ENCODE data around the gene ASNS.

Gene ASNS

DNA sequence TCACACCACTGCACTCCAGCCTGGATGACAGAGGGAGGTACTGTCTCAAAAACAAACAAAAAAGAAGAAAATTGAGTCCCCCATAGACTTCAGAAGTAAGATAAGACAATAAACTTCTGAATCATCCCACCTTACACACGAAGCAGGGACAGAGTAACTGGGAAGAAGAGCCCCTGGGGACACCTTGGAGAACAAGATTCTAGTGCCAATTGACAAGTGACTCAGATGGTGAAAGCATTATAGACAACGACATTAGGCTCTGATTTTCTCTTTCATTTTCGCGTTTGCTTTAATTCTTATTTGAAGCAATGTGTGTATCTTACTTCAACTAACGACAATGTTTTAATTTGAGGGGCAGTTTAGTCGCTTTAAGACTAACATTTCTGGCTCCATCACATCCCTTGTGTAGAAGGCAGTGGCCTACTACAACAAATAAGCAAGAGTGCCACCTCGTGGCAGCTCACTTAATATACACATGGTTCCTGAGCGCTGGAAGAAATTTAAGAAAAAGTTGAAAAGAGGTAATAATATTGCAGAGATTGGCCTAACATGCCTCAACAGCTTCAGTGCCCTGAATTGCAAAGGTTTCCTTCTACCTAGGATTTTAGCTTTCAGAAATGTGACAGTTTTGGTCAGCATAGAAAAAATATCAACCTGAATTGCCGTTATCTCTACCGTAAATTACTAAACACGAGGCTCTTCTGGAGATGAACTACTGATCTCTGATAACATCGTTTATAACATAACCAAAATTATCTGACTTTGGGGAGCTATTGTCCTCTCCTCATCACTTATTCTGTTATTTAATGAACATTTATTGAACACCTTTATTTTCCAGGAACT lies 36.7 kb downstream of the ASNS start:
- DNase-seq: no peak

DNA sequence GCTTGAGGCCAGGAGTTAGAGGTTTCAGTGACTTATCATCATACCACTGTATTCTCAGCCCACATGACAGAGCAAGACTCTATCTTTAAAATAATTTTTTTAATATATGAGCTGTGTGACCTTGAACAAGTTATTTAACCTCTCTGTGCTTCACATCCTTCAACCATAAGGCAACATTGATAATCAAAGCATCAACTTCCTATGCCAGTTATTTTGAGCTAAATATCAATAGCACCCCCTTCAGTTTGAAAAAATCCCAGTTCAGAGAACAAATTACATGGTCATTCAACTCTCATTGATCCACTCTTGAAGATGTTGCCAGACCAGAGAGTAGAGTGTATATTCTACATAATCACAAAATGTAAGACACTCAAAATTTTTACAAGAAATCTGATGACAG lies 53.0 kb downstream of the ASNS start:
- no peak for DNase-seq

DNA sequence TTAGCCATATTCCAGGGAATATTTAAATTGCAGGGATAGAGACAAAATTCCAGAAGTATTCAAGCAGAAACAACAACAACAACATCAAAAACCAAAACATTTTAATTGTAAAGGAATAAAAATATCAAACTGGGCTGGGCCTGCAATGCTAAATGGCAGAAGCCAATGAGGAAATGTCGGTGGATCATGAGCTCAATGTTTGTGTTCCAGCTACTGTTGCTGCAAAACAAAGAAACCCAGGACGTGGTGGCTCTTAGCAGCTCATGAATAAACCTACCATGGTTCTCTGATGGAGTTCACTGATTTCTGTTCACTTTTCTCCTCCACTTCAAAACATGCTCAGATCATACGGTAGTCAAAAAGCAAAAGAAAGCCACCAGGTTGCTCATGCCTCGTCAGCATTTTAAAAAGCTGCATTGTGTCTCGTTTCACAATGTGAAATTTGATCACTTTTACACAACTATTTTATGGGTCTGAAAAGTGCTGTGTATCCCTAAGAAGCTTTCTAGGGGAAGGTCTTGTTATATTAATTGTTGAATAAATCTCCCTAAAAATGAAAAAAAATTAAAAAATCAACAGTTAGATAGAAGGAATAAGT lies 54.0 kb downstream of the ASNS start:
- no peak for DNase-seq
